Measurements from ENCODE around the gene NR1H2. TPM values are rescaled to one million over a fixed set of nuclear protein-coding genes. Genes with fewer than 3 reads are reported as not detected.

Gene NR1H2
- total and polyA plus RNA-seq, 10 of the 15 experiments (the other 5 are each of a cell fraction or from before 2014, with no cell fraction given), result 0.05 to 54.2 (median 35.1) TPM

GRCh38 chr19:50383852-50384684 is 7.8 kb downstream of the NR1H2 start, which contains the start of gene POLD1 (continued):
- peak; percentile 49; the same call in 1 of the 2 replicates for TF ChIP-seq NKRF (conservative IDR thresholded peaks at IDR 0.05)
- TF ChIP-seq MXI1 (IDR thresholded peaks at IDR 0.05; ENCODE audit: low read depth, low read length), result peak; percentile 41
- peak; percentile 37; the same call in 1 of the 2 replicates for TF ChIP-seq SIN3A (IDR thresholded peaks at IDR 0.05; ENCODE audit: low read depth, low read length)
- peak; percentile 88 for TF ChIP-seq POLR2AphosphoS2 (IDR thresholded peaks at IDR 0.05; ENCODE audit: low read depth, low read length)
- TF ChIP-seq HDAC6 (IDR thresholded peaks at IDR 0.05; ENCODE audit: unreplicated experiment), result peak; percentile 46
- no peak for TF ChIP-seq LARP7 (IDR thresholded peaks at IDR 0.05)
- TF ChIP-seq TCF12 (IDR thresholded peaks at IDR 0.05; ENCODE audit: low read depth, low read length), result 0 out of 2 replicates have a peak, but pooled peaks have one; percentile 6
- TF ChIP-seq ELK1 (IDR thresholded peaks at IDR 0.05; ENCODE audit: low read depth, low read length), result 0 out of 2 replicates have a peak, but pooled peaks have one; percentile 29
- peak; percentile 73; the same call in 1 of the 2 replicates for TF ChIP-seq NBN (IDR thresholded peaks at IDR 0.05)
- TF ChIP-seq DPF2 (IDR thresholded peaks at IDR 0.05), result peak; percentile 46; the same call in 1 of the 2 replicates
- TF ChIP-seq PAX5 (IDR thresholded peaks at IDR 0.05; ENCODE audit: borderline replicate concordance, low read depth, low read length), result peak; percentile 80
- no peak for TF ChIP-seq STAT1 (conservative IDR thresholded peaks at IDR 0.05)

All from GM12878 (cell line).